Osteocyte (in vitro differentiated cells): ENCODE data around the gene MRPL11. TPM values are rescaled to one million over a fixed set of nuclear protein-coding genes. Genes with fewer than 3 reads are reported as not detected.

ENCODE experiments used
- total RNA-seq: library from RNA; stranded (reverse); gene quantifications from 2 replicates; pipeline ENCODE4 v1.2.1, GENCODE V29; 2021

The MRPL11 gene
- total RNA-seq, 1 donor from 2014 or later = 45.4 TPM

Other genes with a start within 250 kb of the MRPL11 start
- 35.5 and 43.8 TPM in 2 replicates for gene KLC2, start 181.1 kb downstream of the MRPL11 start, total RNA-seq
- 149 and 150 TPM in 2 replicates for gene RAB1B, start 170.2 kb downstream of the MRPL11 start, total RNA-seq
- gene CNIH2, start 160.7 kb downstream of the MRPL11 start, total RNA-seq = 3.8 and 5.0 TPM in 2 replicates
- 140 and 146 TPM in 2 replicates for gene YIF1A, start 149.7 kb downstream of the MRPL11 start, total RNA-seq
- 0.46 and 0.55 TPM in 2 replicates for gene TMEM151A, start 147.0 kb downstream of the MRPL11 start, total RNA-seq
- 68.7 and 70.9 TPM in 2 replicates for gene CD248, start 121.8 kb downstream of the MRPL11 start, total RNA-seq
- 21.0 and 23.6 TPM in 2 replicates for gene RIN1, start 102.4 kb downstream of the MRPL11 start, total RNA-seq
- 32.3 and 33.4 TPM in 2 replicates for gene BRMS1, start 93.7 kb downstream of the MRPL11 start, total RNA-seq
- 31.0 and 32.7 TPM in 2 replicates for gene B4GAT1, start 91.2 kb downstream of the MRPL11 start, total RNA-seq
- gene SLC29A2, start 67.1 kb downstream of the MRPL11 start, total RNA-seq = 2.0 and 3.6 TPM in 2 replicates
- 0.11 and 0.18 TPM in 2 replicates for gene NPAS4, start 17.8 kb downstream of the MRPL11 start, total RNA-seq
- 11.9 and 13.6 TPM in 2 replicates for gene PELI3, start 28.1 kb upstream of the MRPL11 start, total RNA-seq
- gene DPP3, start 41.6 kb upstream of the MRPL11 start, total RNA-seq = 32.9 and 41.0 TPM in 2 replicates
- 44.1 and 51.1 TPM in 2 replicates for gene BBS1, start 71.8 kb upstream of the MRPL11 start, total RNA-seq
- 15.7 and 16.6 TPM in 2 replicates for gene ZDHHC24, start 107.2 kb upstream of the MRPL11 start, total RNA-seq
- gene ACTN3, start 108.1 kb upstream of the MRPL11 start, total RNA-seq = 0.11 TPM in 1 of 2 replicates, not detected in the other
- gene CTSF, start 129.8 kb upstream of the MRPL11 start, total RNA-seq = not detected in 2 replicates
- 0.19 and 0.39 TPM in 2 replicates for gene CCDC87, start 154.2 kb upstream of the MRPL11 start, total RNA-seq
- gene CCS, start 154.3 kb upstream of the MRPL11 start, total RNA-seq = 42.1 and 46.8 TPM in 2 replicates
- gene RBM14, start 177.8 kb upstream of the MRPL11 start, total RNA-seq = 59.2 and 62.6 TPM in 2 replicates
- 158 and 167 TPM in 2 replicates for gene RBM4, start 199.9 kb upstream of the MRPL11 start, total RNA-seq
- gene RBM4B, start 239.0 kb upstream of the MRPL11 start, total RNA-seq = 31.2 and 31.4 TPM in 2 replicates